ENCODE measurements around the gene PLEKHA5.
"Not testable (repeated sequence)": the region's sequence is repeated elsewhere in the genome, so short reads cannot be mapped to it uniquely, and the experiment has no call there.

Gene PLEKHA5

GRCh38 chr12:19166387-19166786, 36.9 kb downstream of the PLEKHA5 start:
- DNase-seq (ENCODE audit: low read depth in 2 of 2) = no peak

- DNase-seq (ENCODE audit: low read depth in 2 of 2) = no peak
These were observed 37.4 kb downstream of the PLEKHA5 start for GRCh38 chr12:19166956-19167355.

GRCh38 chr12:19167708-19168107, 38.2 kb downstream of the PLEKHA5 start:
- DNase-seq (ENCODE audit: low read depth in 2 of 2) = no peak

- no peak for DNase-seq (ENCODE audit: low read depth in 2 of 2)
These were observed 39.1 kb downstream of the PLEKHA5 start for GRCh38 chr12:19168644-19169043.

- no peak for DNase-seq (ENCODE audit: low read depth in 2 of 2)
These were observed 39.7 kb downstream of the PLEKHA5 start for GRCh38 chr12:19169222-19169621.

- DNase-seq (ENCODE audit: low read depth in 2 of 2) = not testable (repeated sequence)
These were observed 40.8 kb downstream of the PLEKHA5 start for GRCh38 chr12:19170286-19170685.

- no peak for DNase-seq (ENCODE audit: low read depth in 2 of 2)
These were observed 42.2 kb downstream of the PLEKHA5 start for GRCh38 chr12:19171731-19172130.

GRCh38 chr12:19177754-19178153, 48.2 kb downstream of the PLEKHA5 start:
- no peak for DNase-seq (ENCODE audit: low read depth in 2 of 2)

GRCh38 chr12:19179986-19180385, 50.5 kb downstream of the PLEKHA5 start:
- no peak for DNase-seq (ENCODE audit: low read depth in 2 of 2)

GRCh38 chr12:19181666-19182426, 52.3 kb downstream of the PLEKHA5 start:
- DNase-seq (ENCODE audit: low read depth in 2 of 2) = no peak

GRCh38 chr12:19183121-19183838, 53.7 kb downstream of the PLEKHA5 start:
- DNase-seq (ENCODE audit: low read depth in 2 of 2) = no peak

- DNase-seq (ENCODE audit: low read depth in 2 of 2) = no peak
These were observed 55.9 kb downstream of the PLEKHA5 start for GRCh38 chr12:19185262-19185929.

GRCh38 chr12:19186722-19187661, 57.5 kb downstream of the PLEKHA5 start:
- DNase-seq (ENCODE audit: low read depth in 2 of 2) = no peak

GRCh38 chr12:19189522-19189921, 60.0 kb downstream of the PLEKHA5 start:
- no peak for DNase-seq (ENCODE audit: low read depth in 2 of 2)

- DNase-seq (ENCODE audit: low read depth in 2 of 2) = no peak
These were observed 60.9 kb downstream of the PLEKHA5 start for GRCh38 chr12:19190292-19191031.

GRCh38 chr12:19191089-19191488, 61.6 kb downstream of the PLEKHA5 start:
- DNase-seq (ENCODE audit: low read depth in 2 of 2) = no peak

- no peak for DNase-seq (ENCODE audit: low read depth in 2 of 2)
These were observed 62.0 kb downstream of the PLEKHA5 start for GRCh38 chr12:19191563-19191962.

GRCh38 chr12:19192710-19193109, 63.2 kb downstream of the PLEKHA5 start:
- no peak for DNase-seq (ENCODE audit: low read depth in 2 of 2)

GRCh38 chr12:19194963-19195362, 65.4 kb downstream of the PLEKHA5 start:
- DNase-seq (ENCODE audit: low read depth in 2 of 2) = no peak

GRCh38 chr12:19196959-19197630, 67.6 kb downstream of the PLEKHA5 start:
- DNase-seq (ENCODE audit: low read depth in 2 of 2) = no peak

Data from fibroblast of skin of left biceps (primary cell).